Activated CD8-positive, alpha-beta memory T cell treated with anti-CD3 and anti-CD28 coated beads, Interleukin-2, amount 10 ng/mL, durations not matched to agents 7 days and 5 days (primary cell): ENCODE measurements around the gene GIMAP8. TPM values are rescaled to one million over a fixed set of nuclear protein-coding genes. Genes with fewer than 3 reads are reported as not detected.

Experiments
- ATAC-seq: fragments of 150-1000 bp; cut with Tn5 transposase; one replicate; pipeline ENCODE4 v1.10.0; 2021; ENCODE audit warnings: moderate library complexity
- CTCF ChIA-PET: fragments of 350-600 bp; sonication (Branson Sonifier 250); formaldehyde crosslinking; loops from one replicate; lab custom pipeline; 2021; ENCODE audit warnings: antibody characterized with exemption; lab: Charles Lee
- DNase-seq: peaks from one replicate; pipeline ENCODE4 v3.0.0-alpha.2; 2020
- H3K27ac Mint-ChIP-seq: one replicate; pipeline ENCODE4 v1.8.0; 2021; ENCODE audit warnings: mild to moderate bottlenecking, mixed read lengths
- H3K27me3 Mint-ChIP-seq: one replicate; pipeline ENCODE4 v1.8.0; 2021; ENCODE audit warnings: mixed read lengths
- H3K36me3 Mint-ChIP-seq: one replicate; pipeline ENCODE4 v1.8.0; 2021; ENCODE audit warnings: mild to moderate bottlenecking, mixed read lengths
- H3K4me1 Mint-ChIP-seq: one replicate; pipeline ENCODE4 v1.8.0; 2021; ENCODE audit warnings: mixed read lengths
- H3K4me3 Mint-ChIP-seq: one replicate; pipeline ENCODE4 v1.8.0; 2021; ENCODE audit warnings: mild to moderate bottlenecking, moderate library complexity, mixed read lengths
- H3K9me3 Mint-ChIP-seq: one replicate; pipeline ENCODE4 v1.8.0; 2022; ENCODE audit warnings: low read depth, mixed read lengths
- total RNA-seq, 2 experiments: library from RNA; stranded (reverse); gene quantifications; one replicate each; pipeline ENCODE4 v1.2.3, GENCODE V29; 2021

GIMAP8 gene
- total RNA-seq, 2 experiments from 2014 or later: 9.9 to 13.1 TPM

- CTCF ChIA-PET: interaction anchor here (1.1 to 6.4 kb wide), 10 partner anchors 12 to 85 kb away, joined by 3 to 47 read pairs (median 6); no protein-coding TSS in a partner anchor
- peaks cover 16% of the 10 kb centered on the region for H3K36me3 Mint-ChIP-seq
- no peaks in the 10 kb centered on the region for H3K27me3 Mint-ChIP-seq
- H3K27ac Mint-ChIP-seq: peak overlapping the region; percentile 94
- ATAC-seq (peak; percentile 57), DNase-seq (peak; percentile 63)
- H3K4me3 Mint-ChIP-seq: peak overlapping the region; percentile 97
- H3K4me1 Mint-ChIP-seq: peaks cover 36% of the 10 kb centered on the region
- H3K9me3 Mint-ChIP-seq: no peaks in the 10 kb centered on the region
Observed at GRCh38 chr7:150406567-150407421, 43.6 kb upstream of the GIMAP8 start.

- CTCF ChIA-PET: interaction anchor here (1.1 to 6.4 kb wide), 6 partner anchors 11 to 52 kb away, joined by 3 to 47 read pairs (median 10); no protein-coding TSS in a partner anchor
- Mint-ChIP-seq H3K4me3 (no peak overlapping the region), H3K36me3 (peaks cover 16% of the 10 kb centered on the region), H3K4me1 (peaks cover 36% of the 10 kb centered on the region), H3K27me3 (no peaks in the 10 kb centered on the region), H3K9me3 (no peaks in the 10 kb centered on the region), H3K27ac (no peak overlapping the region)
- DNase-seq (no peak), ATAC-seq (no peak)
Observed at GRCh38 chr7:150407588-150408392, 42.6 kb upstream of the GIMAP8 start.

- CTCF ChIA-PET: interaction anchor here (1.0 kb wide), 1 partner anchor 31 kb away, joined by 3 read pairs; no protein-coding TSS in a partner anchor
- H3K27me3 Mint-ChIP-seq: no peaks in the 10 kb centered on the region
- H3K9me3 Mint-ChIP-seq: no peaks in the 10 kb centered on the region
- peaks cover 16% of the 10 kb centered on the region for H3K36me3 Mint-ChIP-seq
- ATAC-seq: no peak
- H3K27ac Mint-ChIP-seq: peak overlapping the region; percentile 54
- DNase-seq: no peak
- no peak overlapping the region for H3K4me3 Mint-ChIP-seq
- peaks cover 30% of the 10 kb centered on the region for H3K4me1 Mint-ChIP-seq
Observed at GRCh38 chr7:150408393-150409299, 41.8 kb upstream of the GIMAP8 start.

- no peak overlapping the region for H3K4me3 Mint-ChIP-seq
- no peak for ATAC-seq
- peaks cover 23% of the 10 kb centered on the region for H3K4me1 Mint-ChIP-seq
- no peaks in the 10 kb centered on the region for H3K27me3 Mint-ChIP-seq
- H3K9me3 Mint-ChIP-seq: no peaks in the 10 kb centered on the region
- DNase-seq: no peak
- CTCF ChIA-PET: interaction anchor here (1.0 kb wide), 1 partner anchor 31 kb away, joined by 3 read pairs; no protein-coding TSS in a partner anchor
- no peak overlapping the region for H3K27ac Mint-ChIP-seq
- peaks cover 16% of the 10 kb centered on the region for H3K36me3 Mint-ChIP-seq
Observed at GRCh38 chr7:150409300-150410030, 41.0 kb upstream of the GIMAP8 start.

GRCh38 chr7:150410131-150410530, 40.3 kb upstream of the GIMAP8 start:
- CTCF ChIA-PET: interaction anchor here (1.0 kb wide), 1 partner anchor 32 kb away, joined by 3 read pairs; no protein-coding TSS in a partner anchor
- H3K27ac Mint-ChIP-seq: no peak overlapping the region
- peaks cover 21% of the 10 kb centered on the region for H3K4me1 Mint-ChIP-seq
- no peak for DNase-seq
- peaks cover 16% of the 10 kb centered on the region for H3K36me3 Mint-ChIP-seq
- no peaks in the 10 kb centered on the region for H3K27me3 Mint-ChIP-seq
- ATAC-seq: no peak
- no peaks in the 10 kb centered on the region for H3K9me3 Mint-ChIP-seq
- H3K4me3 Mint-ChIP-seq: no peak overlapping the region

GRCh38 chr7:150410680-150411346, 39.6 kb upstream of the GIMAP8 start:
- DNase-seq (no peak), ATAC-seq (no peak)
- Mint-ChIP-seq H3K36me3 (peaks cover 13% of the 10 kb centered on the region), H3K4me1 (peaks cover 19% of the 10 kb centered on the region), H3K27me3 (no peaks in the 10 kb centered on the region), H3K9me3 (no peaks in the 10 kb centered on the region), H3K27ac (peak overlapping the region; percentile 13), H3K4me3 (no peak overlapping the region)
- CTCF ChIA-PET: no interaction called here

GRCh38 chr7:150411606-150412005, 38.8 kb upstream of the GIMAP8 start:
- peak overlapping the region; percentile 3 for H3K27ac Mint-ChIP-seq
- CTCF ChIA-PET: no interaction called here

GRCh38 chr7:150412016-150412415, 38.4 kb upstream of the GIMAP8 start:
- CTCF ChIA-PET: no interaction called here
- no peak for DNase-seq
- no peaks in the 10 kb centered on the region for H3K9me3 Mint-ChIP-seq
- no peak for ATAC-seq
- peaks cover 12% of the 10 kb centered on the region for H3K36me3 Mint-ChIP-seq
- peak overlapping the region; percentile 3 for H3K27ac Mint-ChIP-seq
- H3K27me3 Mint-ChIP-seq: no peaks in the 10 kb centered on the region
- no peak overlapping the region for H3K4me3 Mint-ChIP-seq
- H3K4me1 Mint-ChIP-seq: peaks cover 8% of the 10 kb centered on the region

More at GRCh38 chr7:150411606-150412005, 38.8 kb upstream of the GIMAP8 start:
- ATAC-seq: no peak
- Mint-ChIP-seq H3K27me3 (no peaks in the 10 kb centered on the region), H3K4me1 (peaks cover 11% of the 10 kb centered on the region), H3K36me3 (peaks cover 13% of the 10 kb centered on the region), H3K4me3 (no peak overlapping the region), H3K9me3 (no peaks in the 10 kb centered on the region)
- no peak for DNase-seq

- no peak overlapping the region for H3K27ac Mint-ChIP-seq
- no peak overlapping the region for H3K4me3 Mint-ChIP-seq
- H3K36me3 Mint-ChIP-seq: peaks cover 9% of the 10 kb centered on the region
- H3K9me3 Mint-ChIP-seq: no peaks in the 10 kb centered on the region
- DNase-seq: no peak
- CTCF ChIA-PET: interaction anchor here (0.7 kb wide), 1 partner anchor 17 kb away, joined by 3 read pairs; no protein-coding TSS in a partner anchor
- no peaks in the 10 kb centered on the region for H3K27me3 Mint-ChIP-seq
- peaks cover 6% of the 10 kb centered on the region for H3K4me1 Mint-ChIP-seq
- no peak for ATAC-seq
Observed at GRCh38 chr7:150412518-150413488, 37.6 kb upstream of the GIMAP8 start.

- Mint-ChIP-seq H3K27me3 (no peaks in the 10 kb centered on the region), H3K36me3 (peaks cover 7% of the 10 kb centered on the region), H3K4me1 (peaks cover 3% of the 10 kb centered on the region), H3K9me3 (no peaks in the 10 kb centered on the region), H3K27ac (no peak overlapping the region), H3K4me3 (no peak overlapping the region)
- no peak for ATAC-seq
- CTCF ChIA-PET: interaction anchor here (0.7 kb wide), 1 partner anchor 18 kb away, joined by 3 read pairs; no protein-coding TSS in a partner anchor
- no peak for DNase-seq
Observed at GRCh38 chr7:150413640-150414081, 36.8 kb upstream of the GIMAP8 start.
